Peyer's patch (tissue), 4 donors: ENCODE data around the gene SETD2.

ENCODE experiments used
- CTCF ChIP-seq, 6 experiments: fragments of 450-650 bp in 4 of 6; fragments of 200-600 bp in 2 of 6; sonication (generic) in 1 of 6; IDR thresholded peaks; one replicate each; pipeline ENCODE4 v1.5.1; 2017 to 2019; ENCODE audit warnings: antibody characterized with exemption in 6 of 6, mild to moderate bottlenecking in 3 of 6, moderate library complexity in 1 of 6
- POLR2A ChIP-seq, 2 donors: fragments of 450-650 bp; IDR thresholded peaks; one replicate each; pipeline ENCODE4 v1.5.1; 2017; ENCODE audit warnings: antibody characterized with exemption in 2 of 2, mild to moderate bottlenecking in 2 of 2, moderate library complexity in 2 of 2

GRCh38 chr3:47133641-47134040 is 30.3 kb downstream of the SETD2 start:
- no peak for TF ChIP-seq CTCF (IDR thresholded peaks at IDR 0.05)
- TF ChIP-seq POLR2A (IDR thresholded peaks at IDR 0.05), result no peak
